DND-41 (cell line): ENCODE measurements around the gene TXNL1.

ENCODE experiments used
- EZH2 ChIP-seq: IDR thresholded peaks from 3 replicates; pipeline ENCODE4 v1.6.1; 2012; ENCODE audit warnings: borderline replicate concordance, low read depth, mild to moderate bottlenecking, moderate library complexity, low read length, inconsistent platforms; ENCODE audit not compliant: severe bottlenecking
- TF ChIP-seq, protein P1 (sequence below): IDR thresholded peaks from 2 replicates; pipeline ENCODE4 v1.5.1; 2012; ENCODE audit warnings: borderline replicate concordance, low read length, moderate library complexity, mild to moderate bottlenecking; ENCODE audit not compliant: poor library complexity, severe bottlenecking; ENCODE audit errors: extremely low read depth

DNA sequence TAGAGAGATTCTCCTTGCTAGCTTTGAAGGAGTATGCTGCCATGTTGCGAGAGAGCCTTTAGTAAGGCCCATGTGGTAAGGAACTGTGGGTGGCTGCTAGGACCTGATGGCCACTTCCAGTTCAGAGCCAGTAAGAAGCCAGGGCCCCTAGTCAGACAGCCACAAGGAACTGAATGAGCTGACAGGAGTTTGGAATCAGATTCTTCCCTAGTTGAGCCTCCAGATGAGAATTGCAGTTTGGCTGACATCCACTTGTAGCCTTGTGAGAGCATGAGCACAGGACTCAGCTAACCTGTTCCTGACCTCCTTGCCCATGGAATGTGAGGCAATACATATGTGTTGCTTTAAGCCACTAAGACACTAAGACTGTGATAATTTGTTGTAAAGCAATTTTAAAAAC is 11.6 kb upstream of the TXNL1 start:
- TF ChIP-seq, protein P1, sequence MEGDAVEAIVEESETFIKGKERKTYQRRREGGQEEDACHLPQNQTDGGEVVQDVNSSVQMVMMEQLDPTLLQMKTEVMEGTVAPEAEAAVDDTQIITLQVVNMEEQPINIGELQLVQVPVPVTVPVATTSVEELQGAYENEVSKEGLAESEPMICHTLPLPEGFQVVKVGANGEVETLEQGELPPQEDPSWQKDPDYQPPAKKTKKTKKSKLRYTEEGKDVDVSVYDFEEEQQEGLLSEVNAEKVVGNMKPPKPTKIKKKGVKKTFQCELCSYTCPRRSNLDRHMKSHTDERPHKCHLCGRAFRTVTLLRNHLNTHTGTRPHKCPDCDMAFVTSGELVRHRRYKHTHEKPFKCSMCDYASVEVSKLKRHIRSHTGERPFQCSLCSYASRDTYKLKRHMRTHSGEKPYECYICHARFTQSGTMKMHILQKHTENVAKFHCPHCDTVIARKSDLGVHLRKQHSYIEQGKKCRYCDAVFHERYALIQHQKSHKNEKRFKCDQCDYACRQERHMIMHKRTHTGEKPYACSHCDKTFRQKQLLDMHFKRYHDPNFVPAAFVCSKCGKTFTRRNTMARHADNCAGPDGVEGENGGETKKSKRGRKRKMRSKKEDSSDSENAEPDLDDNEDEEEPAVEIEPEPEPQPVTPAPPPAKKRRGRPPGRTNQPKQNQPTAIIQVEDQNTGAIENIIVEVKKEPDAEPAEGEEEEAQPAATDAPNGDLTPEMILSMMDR = no peak
- TF ChIP-seq EZH2 = no peak
